NCI-H345 treated with DMSO at 0.1 percent for 48 hours (cell line): ENCODE measurements around the gene IQSEC1.

Experiments
- DNase-seq: peaks from one replicate; lab custom pipeline; 2025; ENCODE audit not compliant: unreplicated experiment; lab: John Stamatoyannopoulos, UW

Gene IQSEC1

GRCh38 chr3:13016721-13017255, 56.4 kb downstream of the IQSEC1 start:
- no peak for DNase-seq

GRCh38 chr3:13016083-13016720, 57.0 kb downstream of the IQSEC1 start:
- peak; percentile 25 for DNase-seq

- no peak for DNase-seq
Observed at GRCh38 chr3:13015286-13016082, 57.7 kb downstream of the IQSEC1 start.

GRCh38 chr3:13014755-13015285, 58.4 kb downstream of the IQSEC1 start:
- DNase-seq = no peak

GRCh38 chr3:13013994-13014754, 59.1 kb downstream of the IQSEC1 start:
- DNase-seq = no peak

GRCh38 chr3:13013566-13013965, 59.7 kb downstream of the IQSEC1 start:
- no peak for DNase-seq

GRCh38 chr3:13013151-13013561, 60.1 kb downstream of the IQSEC1 start:
- no peak for DNase-seq

GRCh38 chr3:13012221-13012691, 61.0 kb downstream of the IQSEC1 start:
- no peak for DNase-seq

- no peak for DNase-seq
Observed at GRCh38 chr3:13011573-13012220, 61.5 kb downstream of the IQSEC1 start.

- DNase-seq = no peak
Observed at GRCh38 chr3:13010780-13011572, 62.3 kb downstream of the IQSEC1 start.

GRCh38 chr3:13009946-13010315, 63.3 kb downstream of the IQSEC1 start:
- DNase-seq = no peak

GRCh38 chr3:13009132-13009945, 63.9 kb downstream of the IQSEC1 start:
- DNase-seq = no peak

- no peak for DNase-seq
Observed at GRCh38 chr3:13008155-13008995, 64.9 kb downstream of the IQSEC1 start.

- no peak for DNase-seq
Observed at GRCh38 chr3:13007251-13007941, 65.8 kb downstream of the IQSEC1 start.

- no peak for DNase-seq
Observed at GRCh38 chr3:13006216-13006990, 66.8 kb downstream of the IQSEC1 start.

- DNase-seq = no peak
Observed at GRCh38 chr3:13005301-13005700, 67.9 kb downstream of the IQSEC1 start.

GRCh38 chr3:13004376-13004775, 68.9 kb downstream of the IQSEC1 start:
- no peak for DNase-seq
